HepG2 (cell line): ENCODE measurements around the gene NEDD8. TPM values are rescaled to one million over a fixed set of nuclear protein-coding genes. Genes with fewer than 3 reads are reported as not detected.

Experiments used
- BCL6 ChIP-seq: IDR thresholded peaks from 2 replicates; pipeline ENCODE4 v1.6.1; 2016; ENCODE audit warnings: missing genetic modification reagents, missing compliant biosample characterization
- CCAR2 ChIP-seq: fragments of 200-400 bp; formaldehyde crosslinking; optimal IDR thresholded peaks from 2 replicates; pipeline ENCODE3; 2018; ENCODE audit warnings: low read depth, mild to moderate bottlenecking, low read length, moderate library complexity
- CHD2 ChIP-seq: IDR thresholded peaks from 2 replicates; pipeline ENCODE4 v1.6.1; 2011; ENCODE audit warnings: low read depth, low read length, improper control_type of control experiment
- EP300 ChIP-seq, 3 experiments: sonication (generic) in 1 of 3; formaldehyde crosslinking in 1 of 3; IDR thresholded peaks; 2 replicates each; pipeline versions ENCODE4 v1.5.1 to v1.6.1; 2011 to 2020; ENCODE audit warnings: low read depth in 2 of 3, low read length in 2 of 3, borderline replicate concordance in 1 of 3, improper control_type of control experiment in 1 of 3, mild to moderate bottlenecking in 1 of 3, missing genetic modification reagents in 1 of 3, moderate library complexity in 1 of 3
- HNF4A ChIP-seq: sonication (generic); formaldehyde crosslinking; IDR thresholded peaks from 2 replicates; pipeline ENCODE4 v1.4.0; 2020; ENCODE audit warnings: missing genetic modification reagents
- MIXL1 ChIP-seq: IDR thresholded peaks from 2 replicates; pipeline ENCODE4 v1.6.1; 2016
- RARA ChIP-seq: IDR thresholded peaks from 2 replicates; pipeline ENCODE4 v1.6.1; 2016; ENCODE audit warnings: missing genetic modification reagents, missing compliant biosample characterization
- RBM22 ChIP-seq: fragments of 200-400 bp; formaldehyde crosslinking; optimal IDR thresholded peaks from 2 replicates; pipeline ENCODE3; 2017; ENCODE audit warnings: mild to moderate bottlenecking, low read length, moderate library complexity
- REL ChIP-seq: sonication (generic); formaldehyde crosslinking; conservative IDR thresholded peaks from 2 replicates; pipeline ENCODE4 v1.8.0; 2022; ENCODE audit warnings: mild to moderate bottlenecking, missing genetic modification reagents, moderate library complexity
- SMAD9 ChIP-seq: sonication (generic); formaldehyde crosslinking; IDR thresholded peaks from 2 replicates; pipeline ENCODE4 v1.5.1; 2020; ENCODE audit warnings: mild to moderate bottlenecking, missing genetic modification reagents
- ZIK1 ChIP-seq: sonication (generic); formaldehyde crosslinking; IDR thresholded peaks from 2 replicates; pipeline ENCODE4 v1.5.0; 2020; ENCODE audit warnings: mild to moderate bottlenecking, low read depth, missing genetic modification reagents, borderline replicate concordance
- ZNF253 ChIP-seq: sonication (generic); formaldehyde crosslinking; IDR thresholded peaks from 2 replicates; pipeline ENCODE4 v1.8.0; 2022; ENCODE audit warnings: mild to moderate bottlenecking, missing genetic modification reagents, borderline replicate concordance
- ZNF256 ChIP-seq: sonication (generic); formaldehyde crosslinking; conservative IDR thresholded peaks from 2 replicates; pipeline ENCODE4 v1.4.0; 2020; ENCODE audit warnings: missing genetic modification reagents
- ZNF3 ChIP-seq: IDR thresholded peaks from 2 replicates; pipeline ENCODE4 v1.7.0; 2017; ENCODE audit warnings: inconsistent platforms
- ZNF333 ChIP-seq: sonication (generic); formaldehyde crosslinking; IDR thresholded peaks from 2 replicates; pipeline ENCODE4 v1.4.0; 2020; ENCODE audit warnings: mild to moderate bottlenecking, missing genetic modification reagents, borderline replicate concordance
- ZNF496 ChIP-seq: sonication (generic); formaldehyde crosslinking; IDR thresholded peaks from 2 replicates; pipeline ENCODE4 v1.8.1; 2023; ENCODE audit warnings: mild to moderate bottlenecking, moderate library complexity, missing genetic modification reagents; ENCODE audit not compliant: insufficient replicate concordance
- ZNF512B ChIP-seq: sonication (generic); formaldehyde crosslinking; IDR thresholded peaks from 2 replicates; pipeline ENCODE4 v1.5.1; 2020; ENCODE audit warnings: missing genetic modification reagents, mild to moderate bottlenecking, borderline replicate concordance
- ZNF543 ChIP-seq: sonication (generic); formaldehyde crosslinking; IDR thresholded peaks from 2 replicates; pipeline ENCODE4 v1.4.0; 2020; ENCODE audit warnings: mild to moderate bottlenecking, missing genetic modification reagents
- ZNF547 ChIP-seq: sonication (generic); formaldehyde crosslinking; IDR thresholded peaks from 2 replicates; pipeline ENCODE4 v1.5.1; 2020; ENCODE audit warnings: mild to moderate bottlenecking, missing genetic modification reagents
- ZNF569 ChIP-seq: sonication (generic); formaldehyde crosslinking; IDR thresholded peaks from 2 replicates; pipeline ENCODE4 v1.5.0; 2020; ENCODE audit warnings: mild to moderate bottlenecking, missing genetic modification reagents, moderate library complexity, borderline replicate concordance
- ZNF615 ChIP-seq: sonication (generic); formaldehyde crosslinking; IDR thresholded peaks from 2 replicates; pipeline ENCODE4 v1.5.0; 2020; ENCODE audit warnings: mild to moderate bottlenecking, missing genetic modification reagents, borderline replicate concordance
- ZNF619 ChIP-seq: sonication (generic); formaldehyde crosslinking; IDR thresholded peaks from 2 replicates; pipeline ENCODE4 v1.4.0; 2020; ENCODE audit warnings: mild to moderate bottlenecking, missing genetic modification reagents
- ZNF749 ChIP-seq: sonication (generic); formaldehyde crosslinking; IDR thresholded peaks from 2 replicates; pipeline ENCODE4 v1.8.0; 2022; ENCODE audit warnings: mild to moderate bottlenecking, missing genetic modification reagents, moderate library complexity, borderline replicate concordance
- polyA plus RNA-seq, 8 experiments: library from polyadenylated mRNA; depleted of rRNA in 3 of 8; stranded (reverse) in 7 of 8; unstranded in 1 of 8; fragments of >200 nt; fragmentation: Illumina TruSeq in 4 of 8; extraction: Trizol in 4 of 8; gene quantifications; 2 replicates each; pipeline versions ENCODE4 v1.2.1 to v1.2.3, GENCODE V29; 2011 to 2016; ENCODE audit warnings: low read depth in 4 of 8, missing spikeins in 1 of 8, mixed read lengths in 1 of 8; ENCODE audit not compliant: insufficient read depth in 1 of 8
- total RNA-seq, 5 experiments: library from RNA; depleted of rRNA; stranded (reverse); fragments of >200 nt; fragmentation: Illumina TruSeq; extraction: Trizol; gene quantifications; 2 replicates each; pipeline ENCODE4 v1.2.3, GENCODE V29; 2016; ENCODE audit warnings: low read depth in 1 of 5
- TF ChIP-seq, protein P1 (sequence below): sonication (generic); formaldehyde crosslinking; IDR thresholded peaks from 2 replicates; pipeline ENCODE4 v1.8.0; 2022; ENCODE audit warnings: missing genetic modification reagents, low read depth, mild to moderate bottlenecking, borderline replicate concordance
- TF ChIP-seq, protein P2 (sequence below): sonication (generic); formaldehyde crosslinking; IDR thresholded peaks from 2 replicates; pipeline ENCODE4 v1.5.0; 2020; ENCODE audit warnings: mild to moderate bottlenecking, missing genetic modification reagents, moderate library complexity

Gene NEDD8
- total and polyA plus RNA-seq, 2 of the 13 experiments (the other 11 are each of a cell fraction or from before 2014, with no cell fraction given): 535 to 713 TPM

GRCh38 chr14:24215495-24216344 lies 16.4 kb downstream of the NEDD8 start, which contains the start of gene MDP1 (continued):
- TF ChIP-seq REL (CRISPR knock-in tag) (peak; percentile 84; the same call in 1 of the 2 replicates), ZNF496 (CRISPR knock-in tag) (no peak), MIXL1 (CRISPR knock-in tag) (peak; percentile 96), EP300 (IDR thresholded peaks at IDR 0.05; ENCODE audit: low read depth in 2 of 2, low read length in 2 of 2) (peak in 1 of 2 experiments; percentile 74; a peak in 3 of 4 replicates), EP300 (CRISPR knock-in tag; IDR thresholded peaks at IDR 0.05; ENCODE audit: borderline replicate concordance) (peak; percentile 71), ZNF512B (CRISPR knock-in tag) (peak; percentile 97), BCL6 (CRISPR knock-in tag) (peak; percentile 76), SMAD9 (no peak), HNF4A (peak; percentile 70), ZNF547 (no peak), ZNF749 (CRISPR knock-in tag) (peak; percentile 97; the same call in 1 of the 2 replicates), ZNF333 (CRISPR knock-in tag) (peak; percentile 85; the same call in 1 of the 2 replicates), ZNF253 (CRISPR knock-in tag) (peak; percentile 97; the same call in 1 of the 2 replicates), ZNF615 (CRISPR knock-in tag) (peak; percentile 98), ZIK1 (CRISPR knock-in tag) (peak; percentile 99), ZNF619 (CRISPR knock-in tag) (peak; percentile 100), ZNF569 (CRISPR knock-in tag) (peak; percentile 95), RARA (peak; percentile 75), ZNF256 (CRISPR knock-in tag) (peak; percentile 98; the same call in 1 of the 2 replicates), RBM22 (peak; percentile 99), ZNF3 (CRISPR knock-in tag) (peak; percentile 78), ZNF543 (CRISPR knock-in tag) (peak; percentile 98), CHD2 (peak; percentile 54), CCAR2 (peak; percentile 91)
- TF ChIP-seq, protein P1, sequence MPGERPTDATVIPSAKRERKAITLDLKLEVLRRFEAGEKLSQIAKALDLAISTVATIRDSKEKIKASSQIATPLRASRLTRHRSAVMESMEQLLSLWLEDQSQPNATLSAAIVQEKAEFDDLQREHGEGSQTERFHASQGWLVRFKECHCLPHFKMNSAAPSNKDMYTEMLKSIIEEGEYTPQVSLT (CRISPR knock-in tag): peak; percentile 98; the same call in 1 of the 2 replicates
- TF ChIP-seq, protein P2, sequence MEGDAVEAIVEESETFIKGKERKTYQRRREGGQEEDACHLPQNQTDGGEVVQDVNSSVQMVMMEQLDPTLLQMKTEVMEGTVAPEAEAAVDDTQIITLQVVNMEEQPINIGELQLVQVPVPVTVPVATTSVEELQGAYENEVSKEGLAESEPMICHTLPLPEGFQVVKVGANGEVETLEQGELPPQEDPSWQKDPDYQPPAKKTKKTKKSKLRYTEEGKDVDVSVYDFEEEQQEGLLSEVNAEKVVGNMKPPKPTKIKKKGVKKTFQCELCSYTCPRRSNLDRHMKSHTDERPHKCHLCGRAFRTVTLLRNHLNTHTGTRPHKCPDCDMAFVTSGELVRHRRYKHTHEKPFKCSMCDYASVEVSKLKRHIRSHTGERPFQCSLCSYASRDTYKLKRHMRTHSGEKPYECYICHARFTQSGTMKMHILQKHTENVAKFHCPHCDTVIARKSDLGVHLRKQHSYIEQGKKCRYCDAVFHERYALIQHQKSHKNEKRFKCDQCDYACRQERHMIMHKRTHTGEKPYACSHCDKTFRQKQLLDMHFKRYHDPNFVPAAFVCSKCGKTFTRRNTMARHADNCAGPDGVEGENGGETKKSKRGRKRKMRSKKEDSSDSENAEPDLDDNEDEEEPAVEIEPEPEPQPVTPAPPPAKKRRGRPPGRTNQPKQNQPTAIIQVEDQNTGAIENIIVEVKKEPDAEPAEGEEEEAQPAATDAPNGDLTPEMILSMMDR: peak; percentile 100
